ENCODE measurements around the gene SLC16A11. TPM values are rescaled to one million over a fixed set of nuclear protein-coding genes. Genes with fewer than 3 reads are reported as not detected.
A peak's percentile ranks its signal among the peaks of the same experiment; 100 is the strongest.

Gene SLC16A11
- total RNA-seq, 1 donor from 2014 or later = 0.47 TPM

DNA sequence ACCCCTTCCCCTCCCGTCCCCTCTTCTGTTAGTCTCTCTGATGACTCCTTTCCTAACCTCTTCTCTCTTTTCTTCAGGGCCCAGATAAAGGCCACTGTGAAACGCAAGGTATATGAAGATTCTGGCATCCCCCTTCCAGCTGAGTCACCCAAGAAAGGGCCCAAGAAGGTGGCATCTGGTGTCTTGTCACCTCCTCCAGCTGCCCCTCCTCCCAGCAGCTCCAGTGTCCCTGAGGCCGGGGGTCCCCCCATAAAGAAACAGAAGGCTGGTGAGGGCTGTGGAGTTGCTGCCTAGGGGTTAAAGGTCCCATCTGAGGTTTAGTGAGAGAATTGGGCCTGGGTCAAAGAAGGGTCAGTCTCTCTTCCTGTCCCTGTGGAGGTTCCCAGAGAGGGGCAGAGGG, 27.5 kb downstream of the SLC16A11 start:
- ATAC-seq = no peak
- no peak for DNase-seq

DNA sequence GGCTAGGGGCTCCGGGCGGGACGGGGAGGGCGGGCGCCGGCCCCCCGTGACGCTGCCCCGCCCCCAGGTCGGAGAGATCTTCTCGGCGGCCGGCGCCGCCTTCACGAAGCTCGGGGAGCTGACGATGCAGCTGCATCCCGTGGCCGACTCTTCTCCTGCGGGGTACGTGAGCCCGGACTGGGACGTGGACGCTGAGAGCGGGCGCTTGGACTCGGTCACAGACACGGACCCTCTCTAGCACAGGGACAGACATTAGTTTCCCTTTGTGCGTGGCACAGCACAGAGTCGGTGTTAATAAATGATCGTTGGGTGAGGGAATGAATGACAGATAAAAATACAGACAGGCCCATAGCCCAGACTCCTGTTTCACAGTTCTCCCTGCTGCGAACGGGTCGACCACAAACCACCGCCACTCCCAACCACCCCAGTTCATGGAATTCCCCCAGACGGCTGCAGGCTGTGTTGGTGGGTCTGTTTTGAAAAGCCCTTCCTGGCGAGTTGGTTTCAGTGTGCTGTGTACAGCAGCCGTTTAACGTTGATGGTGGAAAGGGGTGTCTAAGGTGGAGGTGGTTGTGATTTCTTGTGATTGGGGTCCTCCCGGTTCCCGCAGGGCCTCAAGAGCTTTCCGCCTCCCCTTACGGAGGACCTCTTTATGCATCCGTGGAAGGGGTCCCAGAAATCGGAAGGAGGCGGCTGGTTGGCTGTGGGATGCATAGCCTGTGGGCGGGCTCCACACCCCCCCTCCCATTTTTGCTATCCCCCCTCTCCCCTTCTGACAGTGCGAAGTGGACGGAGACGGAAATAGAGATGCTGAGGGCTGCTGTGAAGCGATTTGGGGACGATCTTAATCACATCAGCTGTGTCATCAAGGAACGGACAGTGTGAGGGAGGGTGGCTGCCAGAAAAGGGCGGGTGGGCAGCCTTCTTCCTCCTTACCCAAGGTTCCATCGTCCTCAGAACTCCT, 28.6 kb downstream of the SLC16A11 start:
- intact Hi-C loops (cut with micrococcal nuclease) = no loop called here
- ATAC-seq = no peak
- no peak for DNase-seq

More for the DNA sequence above, 27.5 kb downstream of the SLC16A11 start:
- intact Hi-C loops (cut with micrococcal nuclease) = no loop called here

- ATAC-seq (peak; percentile 89), DNase-seq (peak; percentile 99)
- intact Hi-C loops (cut with micrococcal nuclease) = no loop called here
These were observed 29.5 kb downstream of the SLC16A11 start for GRCh38 chr17:7014261-7014994.

DNA sequence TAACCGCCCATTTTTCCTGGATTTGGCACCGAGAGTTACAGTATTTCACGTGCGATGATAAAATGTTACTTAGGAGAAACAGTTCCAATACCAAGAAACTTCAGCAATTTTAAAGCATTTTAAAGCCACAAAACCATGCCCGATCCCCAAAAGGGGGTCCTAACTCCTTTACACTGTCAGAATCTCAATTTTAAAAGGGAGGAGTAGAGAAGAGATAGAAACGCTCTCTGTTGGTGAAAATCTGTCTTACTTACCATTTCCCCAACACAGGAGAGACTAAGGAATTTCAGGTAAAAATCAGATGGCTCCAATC, 32.0 kb downstream of the SLC16A11 start:
- no peak for DNase-seq
- no peak for ATAC-seq
- intact Hi-C loops (cut with micrococcal nuclease) = no loop called here

GRCh38 chr17:7011415-7011814, 32.5 kb downstream of the SLC16A11 start:
- intact Hi-C loops (cut with micrococcal nuclease) = no loop called here
- no peak for DNase-seq
- ATAC-seq = no peak

DNA sequence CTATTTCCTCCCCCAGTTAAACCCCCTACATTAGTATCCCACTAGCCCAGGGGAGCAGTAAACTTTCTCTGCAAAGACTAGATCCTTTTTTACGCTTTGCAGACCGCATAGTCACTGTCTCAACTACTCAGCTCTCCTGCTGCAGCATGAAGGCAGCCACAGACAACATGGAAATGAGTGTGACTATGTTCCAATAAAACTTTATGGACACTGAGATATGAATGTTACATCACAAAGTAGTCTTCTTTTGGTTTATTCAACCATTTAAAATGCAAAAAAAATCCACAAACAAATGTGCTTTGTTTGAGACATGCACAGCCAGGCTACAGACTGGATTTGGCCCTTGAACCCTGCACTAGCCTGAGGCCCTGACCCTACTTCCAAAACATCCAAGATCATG, 33.4 kb downstream of the SLC16A11 start:
- intact Hi-C loops (cut with micrococcal nuclease) = no loop called here
- DNase-seq (no peak), ATAC-seq (no peak)

- ATAC-seq (no peak), DNase-seq (no peak)
- intact Hi-C loops (cut with micrococcal nuclease) = no loop called here
These were observed 36.7 kb downstream of the SLC16A11 start for GRCh38 chr17:7007143-7007542.

DNA sequence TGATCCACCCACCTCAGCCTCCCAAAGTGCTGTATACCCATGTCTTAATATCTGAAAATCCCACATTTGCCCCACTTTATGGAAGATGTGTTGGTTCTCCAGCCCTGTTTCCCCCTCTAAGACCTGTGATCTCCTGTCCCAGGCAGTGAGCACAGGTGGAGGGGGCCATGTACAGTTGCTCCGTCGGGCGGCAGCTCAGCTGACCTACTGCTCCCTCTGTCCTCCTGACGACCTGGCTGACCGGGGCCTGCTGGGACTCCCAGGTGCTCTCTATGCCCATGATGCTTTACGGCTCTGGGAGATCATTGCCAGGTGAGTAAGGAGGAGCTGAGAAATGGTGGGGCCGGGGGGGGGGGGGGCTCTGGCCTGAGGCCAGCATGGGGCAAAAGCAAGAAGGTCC, 38.2 kb downstream of the SLC16A11 start:
- DNase-seq = no peak
- intact Hi-C loops (cut with micrococcal nuclease) = no loop called here
- ATAC-seq = no peak

DNA sequence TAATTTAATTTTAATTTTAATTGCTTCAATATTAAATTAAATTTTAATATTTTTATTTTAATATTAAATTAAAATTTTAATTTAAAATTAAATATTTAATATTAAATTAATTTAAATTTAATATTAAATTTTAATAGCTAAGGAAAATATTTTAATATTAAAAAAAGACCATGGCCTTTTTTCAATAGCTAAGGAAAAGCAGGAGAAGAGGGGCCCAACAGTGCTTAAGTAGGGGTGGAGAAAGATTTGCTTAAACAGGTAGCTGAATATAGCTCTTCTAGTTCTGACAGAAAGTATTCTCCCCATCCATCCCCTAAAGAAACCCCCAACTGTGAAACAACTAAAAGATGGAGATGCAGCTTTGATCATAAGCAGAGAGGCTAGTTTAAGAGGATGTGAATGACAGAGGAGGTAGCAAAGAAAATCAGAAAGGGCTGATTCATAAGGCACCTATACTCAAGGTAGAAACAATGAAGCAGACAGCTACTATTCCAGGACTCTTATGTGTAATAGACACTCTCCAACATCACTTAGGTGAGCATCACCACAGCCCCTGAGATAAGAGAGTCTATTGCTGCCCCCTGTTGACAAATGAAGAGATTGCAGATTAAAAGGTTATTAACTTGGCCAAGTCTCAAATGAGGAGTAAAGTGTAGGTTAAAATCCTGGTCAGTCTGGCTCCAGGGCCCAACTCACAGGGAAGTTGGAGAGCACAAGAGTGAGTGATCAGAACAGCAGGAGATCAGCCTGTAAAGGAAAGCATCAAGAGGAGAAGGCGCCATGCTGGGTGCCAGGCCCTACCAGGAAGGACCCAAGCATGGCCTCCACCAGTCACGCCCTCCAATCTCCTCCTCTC, 39.3 kb downstream of the SLC16A11 start:
- intact Hi-C loops (cut with micrococcal nuclease) = loop anchor here (5.0 kb wide), 1 partner anchor 92 kb away; no protein-coding TSS in a partner anchor
- ATAC-seq (peak; percentile 59), DNase-seq (no peak)

DNA sequence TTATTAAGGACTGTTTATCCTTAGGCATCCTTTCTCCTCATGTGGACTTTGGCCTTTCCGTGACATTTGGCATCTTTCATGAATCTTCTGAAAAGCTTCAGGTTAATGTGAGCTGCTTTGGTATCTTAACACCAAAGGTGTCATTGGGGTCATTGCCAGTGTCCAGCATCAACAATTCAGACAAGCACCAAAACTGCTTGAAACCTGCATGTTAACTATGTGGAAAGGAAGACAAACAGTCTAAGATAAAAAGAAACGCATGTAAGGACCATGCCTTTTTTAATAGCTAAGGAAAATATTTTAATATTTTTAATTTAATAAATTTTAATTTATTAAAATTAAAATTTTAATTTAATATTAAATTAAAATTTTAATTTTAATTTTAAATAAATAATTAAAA, 40.1 kb downstream of the SLC16A11 start:
- DNase-seq (no peak), ATAC-seq (no peak)
- intact Hi-C loops (cut with micrococcal nuclease) = loop anchor here (5.0 kb wide), 1 partner anchor 91 kb away; no protein-coding TSS in a partner anchor

DNA sequence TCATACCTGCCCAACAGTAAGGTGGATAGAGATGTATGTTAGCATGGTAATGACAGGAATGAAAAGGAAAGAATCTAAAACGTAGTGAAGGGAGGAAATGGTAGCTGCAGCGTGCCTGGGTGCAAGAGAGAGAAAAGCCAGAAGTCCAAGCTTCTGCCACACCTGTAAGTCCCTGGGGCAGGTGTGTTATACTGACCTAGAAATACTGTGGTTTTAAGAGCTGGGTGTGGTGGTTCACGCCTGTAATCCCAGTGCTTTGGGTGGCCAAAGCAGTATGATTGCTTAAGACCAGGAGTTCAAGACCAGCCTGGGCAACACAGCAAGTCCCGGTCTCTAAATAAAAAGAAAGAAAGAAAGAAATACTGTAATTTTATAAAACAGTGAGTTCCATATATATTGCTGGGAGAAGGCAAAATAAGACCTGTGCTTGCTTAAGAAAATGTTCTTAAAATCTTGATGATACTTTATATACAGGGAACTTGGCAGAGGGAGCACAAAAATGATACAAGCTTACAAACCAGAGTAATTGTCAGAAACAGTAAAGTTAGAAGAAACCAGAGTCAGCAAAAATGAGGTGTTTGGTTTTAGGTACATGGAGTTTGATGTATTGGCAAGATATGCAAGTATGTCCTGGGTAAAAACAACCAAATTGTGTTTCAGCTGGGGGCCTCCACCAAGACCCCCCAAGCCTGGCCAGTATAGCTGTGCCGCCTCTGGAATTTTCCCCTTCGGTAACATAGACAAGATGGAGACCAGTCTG, 41.4 kb downstream of the SLC16A11 start:
- DNase-seq (no peak), ATAC-seq (no peak)
- intact Hi-C loops (cut with micrococcal nuclease) = loop anchor here (5.0 kb wide), 1 partner anchor 90 kb away; no protein-coding TSS in a partner anchor

DNA sequence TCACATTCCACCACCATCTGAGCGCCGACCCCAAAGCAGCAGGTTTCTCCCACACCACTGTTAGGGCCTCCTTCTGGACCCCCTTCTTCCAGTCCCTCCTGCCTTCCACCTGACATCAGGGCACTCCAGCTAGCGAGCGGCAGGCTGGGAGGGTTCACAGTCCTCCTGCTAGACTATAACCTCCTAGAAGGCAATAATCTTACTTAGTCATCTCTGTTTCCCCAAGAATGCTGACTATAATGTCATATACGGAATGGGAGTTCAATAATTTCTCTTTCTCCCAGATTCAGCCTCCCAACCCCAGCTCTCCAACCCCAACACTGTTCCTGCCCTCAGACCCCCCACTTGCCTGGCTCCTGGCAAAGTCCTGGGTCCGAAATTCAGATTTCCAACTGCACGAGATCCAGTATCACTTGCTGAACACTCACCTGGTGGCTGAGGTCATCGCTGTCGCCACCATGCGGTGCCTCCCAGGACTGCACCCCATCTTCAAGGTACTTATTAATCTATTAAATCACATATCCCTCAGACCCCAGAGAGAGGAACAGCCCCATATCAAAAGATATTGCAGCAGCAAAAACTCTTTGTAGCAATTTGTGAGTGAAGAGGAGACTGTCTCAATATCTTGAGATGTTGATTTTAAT, 42.5 kb downstream of the SLC16A11 start:
- DNase-seq (no peak), ATAC-seq (no peak)
- intact Hi-C loops (cut with micrococcal nuclease) = loop anchor here (5.0 kb wide), 1 partner anchor 89 kb away; no protein-coding TSS in a partner anchor

DNA sequence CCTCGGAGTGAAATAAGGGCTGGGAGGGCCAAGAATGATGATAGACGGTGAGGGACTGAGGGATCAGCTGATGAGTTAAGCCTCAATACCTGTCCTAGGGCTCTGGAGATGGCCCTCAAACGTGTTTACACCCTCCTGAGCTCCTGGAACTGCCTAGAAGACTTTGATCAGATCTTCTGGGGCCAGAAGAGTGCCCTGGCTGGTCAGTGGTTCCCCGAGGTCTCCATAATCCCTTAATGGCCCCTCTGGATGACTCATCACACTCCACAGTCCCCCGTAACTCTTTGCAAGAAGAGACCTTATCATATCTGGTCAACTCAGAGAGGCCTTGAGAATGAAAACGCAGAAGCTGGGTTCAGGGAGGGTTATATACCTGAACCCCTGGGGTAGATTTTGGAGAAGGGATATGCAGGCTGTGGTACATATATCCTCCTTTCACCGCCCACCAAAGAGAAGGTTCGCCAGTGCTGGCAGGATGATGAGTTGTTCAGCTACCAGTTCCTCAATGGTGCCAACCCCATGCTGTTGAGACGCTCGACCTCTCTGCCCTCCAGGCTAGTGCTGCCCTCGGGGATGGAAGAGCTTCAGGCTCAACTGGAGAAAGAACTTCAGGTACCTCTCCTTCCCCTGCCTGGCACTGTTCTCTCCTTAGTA, 44.9 kb downstream of the SLC16A11 start:
- no peak for ATAC-seq
- intact Hi-C loops (cut with micrococcal nuclease) = no loop called here
- no peak for DNase-seq

DNA sequence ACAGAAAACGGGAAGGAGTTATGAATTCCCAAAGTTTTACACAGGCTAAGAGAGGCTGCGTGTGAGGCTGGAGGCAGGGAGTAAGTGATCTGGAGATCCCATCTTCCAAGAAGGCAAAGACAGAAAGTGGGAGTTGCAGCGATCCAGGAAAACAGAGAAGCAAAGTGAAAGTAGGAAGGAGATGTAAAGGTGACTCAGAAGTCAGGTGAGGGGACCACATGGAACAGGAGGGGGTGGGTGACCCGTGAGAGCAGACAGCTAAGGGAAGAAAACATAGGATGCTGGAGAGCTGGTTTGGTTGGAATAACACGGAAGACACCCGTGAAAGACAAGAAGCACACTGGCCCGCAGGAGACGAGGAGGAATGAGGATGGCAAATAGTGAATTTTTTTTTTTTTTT, 46.7 kb downstream of the SLC16A11 start:
- intact Hi-C loops (cut with micrococcal nuclease) = no loop called here

GRCh38 chr17:6996256-6997011, 47.5 kb downstream of the SLC16A11 start:
- peak; percentile 16 for ATAC-seq

More for the DNA sequence above, 46.7 kb downstream of the SLC16A11 start:
- ATAC-seq (no peak), DNase-seq (no peak)

GRCh38 chr17:6995500-6996255, 48.2 kb downstream of the SLC16A11 start, which contains the start of gene ALOX12:
ALOX12 (plus strand) TSS chr17:6996049; CDS start chr17:6996118, 69 bp downstream.
- peak; percentile 64 for ATAC-seq
- intact Hi-C loops (cut with micrococcal nuclease) = no loop called here
- peak; percentile 58 for DNase-seq

More at GRCh38 chr17:6996256-6997011, 47.5 kb downstream of the SLC16A11 start:
- DNase-seq = no peak
- intact Hi-C loops (cut with micrococcal nuclease) = no loop called here
